ENCODE data around the gene SLC9C2.
"Not testable (repeated sequence)": the region's sequence is repeated elsewhere in the genome, so short reads cannot be mapped to it uniquely, and the experiment has no call there.

The SLC9C2 gene

GRCh38 chr1:173527151-173527826 lies 75.6 kb downstream of the SLC9C2 start:
- DNase-seq (ENCODE audit: low read depth in 2 of 2, low spot score in 1 of 2), result no peak

GRCh38 chr1:173525926-173526325 lies 76.9 kb downstream of the SLC9C2 start:
- no peak for DNase-seq (ENCODE audit: low read depth in 2 of 2, low spot score in 1 of 2)

- no peak for DNase-seq (ENCODE audit: low read depth in 2 of 2, low spot score in 1 of 2)
Measured at GRCh38 chr1:173523329-173523728, 79.5 kb downstream of the SLC9C2 start.

- no peak for DNase-seq (ENCODE audit: low read depth in 2 of 2, low spot score in 1 of 2)
Measured at GRCh38 chr1:173520799-173521198, 82.1 kb downstream of the SLC9C2 start.

- DNase-seq (ENCODE audit: low read depth in 2 of 2, low spot score in 1 of 2), result not testable (repeated sequence)
Measured at GRCh38 chr1:173514503-173514902, 88.4 kb downstream of the SLC9C2 start.

GRCh38 chr1:173509797-173510196 lies 93.1 kb downstream of the SLC9C2 start:
- no peak for DNase-seq (ENCODE audit: low read depth in 2 of 2, low spot score in 1 of 2)

GRCh38 chr1:173508541-173508940 lies 94.3 kb downstream of the SLC9C2 start:
- DNase-seq (ENCODE audit: low read depth in 2 of 2, low spot score in 1 of 2), result no peak

DNA sequence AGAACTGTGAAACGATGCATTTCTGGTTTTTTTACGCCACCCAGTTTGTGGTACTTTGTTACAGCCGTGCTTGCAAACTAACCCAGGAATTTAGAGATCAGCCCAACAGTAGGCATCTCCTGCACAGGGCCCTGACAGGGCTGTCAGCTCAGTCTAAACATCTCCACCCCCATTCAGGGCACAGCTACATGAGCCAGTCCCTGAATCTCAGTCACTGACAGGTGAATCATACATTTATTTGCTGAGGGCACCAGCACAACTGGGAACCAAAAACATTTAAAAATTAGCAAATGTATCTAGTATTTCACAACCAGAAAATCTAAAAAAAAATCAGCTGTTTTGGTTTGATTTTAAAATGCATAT lies 95.0 kb downstream of the SLC9C2 start:
- DNase-seq (ENCODE audit: low read depth in 2 of 2, low spot score in 1 of 2), result no peak

- no peak for DNase-seq (ENCODE audit: low read depth in 2 of 2, low spot score in 1 of 2)
Measured at GRCh38 chr1:173507205-173507846, 95.5 kb downstream of the SLC9C2 start.

DNA sequence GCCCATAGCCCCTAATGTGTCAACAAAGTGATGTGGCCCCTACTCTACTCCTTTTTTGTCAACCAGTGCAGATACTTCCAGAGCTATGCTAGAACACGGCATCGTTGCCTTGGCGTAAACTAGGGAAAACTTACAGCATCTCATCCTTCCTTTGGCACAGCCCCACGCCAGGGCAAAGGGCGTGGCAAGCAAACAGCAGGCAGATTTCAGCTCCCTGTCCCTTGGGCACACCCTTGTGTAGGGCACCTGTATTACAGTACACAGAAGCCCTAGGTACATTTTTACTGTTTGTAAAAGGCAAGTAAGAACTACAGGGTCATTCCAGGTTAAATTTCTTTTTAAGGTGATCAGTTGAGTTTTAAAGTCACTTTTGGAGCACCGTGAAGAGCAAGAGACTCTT lies 96.4 kb downstream of the SLC9C2 start:
- DNase-seq (ENCODE audit: low read depth in 2 of 2, low spot score in 1 of 2), result no peak

DNA sequence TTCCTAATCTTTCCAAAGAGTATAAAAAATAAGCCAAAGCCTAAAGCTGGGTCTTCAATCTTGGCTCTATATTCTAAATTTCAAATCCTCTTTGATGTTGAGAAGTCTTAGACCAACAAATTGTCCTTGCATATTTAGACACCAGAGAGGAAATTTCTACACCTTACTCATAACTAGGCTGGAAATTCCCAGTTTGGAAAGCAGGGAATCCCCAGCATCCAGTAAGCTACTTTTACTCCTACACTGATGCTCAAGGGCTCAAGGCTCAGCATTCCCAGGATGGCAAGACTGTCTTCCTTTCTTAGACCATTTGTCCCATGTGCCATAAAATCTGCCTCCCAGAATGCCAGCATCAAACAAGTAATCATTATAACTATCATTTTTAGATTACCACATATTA lies 97.5 kb downstream of the SLC9C2 start:
- DNase-seq (ENCODE audit: low read depth in 2 of 2, low spot score in 1 of 2), result no peak

DNA sequence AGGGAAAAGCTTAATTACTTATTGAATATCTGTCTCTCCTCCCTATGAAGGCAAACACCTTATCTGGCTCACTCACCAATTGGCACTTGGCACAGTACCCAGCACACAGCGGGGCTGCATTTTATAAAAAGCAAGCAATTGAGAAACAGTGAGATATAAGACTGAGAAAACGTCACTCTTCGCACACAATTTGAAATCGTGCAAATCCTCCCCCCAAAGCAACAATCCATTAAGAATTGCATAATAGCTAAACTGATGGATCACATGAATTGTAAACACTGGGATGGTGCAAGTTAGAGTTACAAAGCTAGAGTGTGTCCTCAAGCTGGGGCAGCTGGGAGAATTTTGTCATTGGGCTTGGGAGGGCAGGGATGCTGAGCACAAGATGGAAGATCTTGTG lies 98.6 kb downstream of the SLC9C2 start:
- no peak for DNase-seq (ENCODE audit: low read depth in 2 of 2, low spot score in 1 of 2)

GRCh38 chr1:173503391-173503790 lies 99.5 kb downstream of the SLC9C2 start:
- DNase-seq (ENCODE audit: low read depth in 2 of 2, low spot score in 1 of 2), result no peak

GRCh38 chr1:173502104-173502503 lies 100.8 kb downstream of the SLC9C2 start:
- DNase-seq (ENCODE audit: low read depth in 2 of 2, low spot score in 1 of 2), result no peak

GRCh38 chr1:173499729-173500128 lies 103.1 kb downstream of the SLC9C2 start:
- DNase-seq (ENCODE audit: low read depth in 2 of 2, low spot score in 1 of 2), result no peak

GRCh38 chr1:173496757-173497320 lies 106.0 kb downstream of the SLC9C2 start:
- DNase-seq (ENCODE audit: low read depth in 2 of 2, low spot score in 1 of 2), result no peak

- DNase-seq (ENCODE audit: low read depth in 2 of 2, low spot score in 1 of 2), result no peak
Measured at GRCh38 chr1:173495609-173496267, 107.1 kb downstream of the SLC9C2 start.

- DNase-seq (ENCODE audit: low read depth in 2 of 2, low spot score in 1 of 2), result not testable (repeated sequence)
Measured at GRCh38 chr1:173493125-173493524, 109.7 kb downstream of the SLC9C2 start.

GRCh38 chr1:173491508-173491907 lies 111.4 kb downstream of the SLC9C2 start:
- DNase-seq (ENCODE audit: low read depth in 2 of 2, low spot score in 1 of 2), result no peak

GRCh38 chr1:173489929-173490328 lies 112.9 kb downstream of the SLC9C2 start:
- DNase-seq (ENCODE audit: low read depth in 2 of 2, low spot score in 1 of 2), result no peak

DNA sequence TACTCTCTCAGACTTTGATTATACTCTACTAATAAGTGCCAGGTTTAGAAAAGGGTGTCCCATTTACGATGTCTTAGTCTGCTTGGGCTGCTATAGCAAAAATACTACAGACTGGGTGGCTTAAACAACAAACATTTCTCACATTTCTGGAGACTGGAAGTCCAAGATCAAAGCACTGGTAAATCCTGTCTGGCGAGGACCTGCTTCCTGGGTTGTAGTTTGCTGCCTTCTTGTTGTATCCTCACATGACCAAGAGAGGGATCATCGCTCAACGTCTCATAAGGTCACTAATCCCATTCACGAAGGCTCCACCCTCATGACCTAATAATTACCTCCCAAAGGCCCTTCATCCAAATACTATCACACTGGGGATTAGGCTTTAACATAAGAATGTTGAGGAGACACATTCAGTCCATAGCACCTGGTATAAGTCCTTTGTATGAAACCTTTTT lies 113.7 kb downstream of the SLC9C2 start:
- DNase-seq (ENCODE audit: low read depth in 2 of 2, low spot score in 1 of 2), result no peak

DNA sequence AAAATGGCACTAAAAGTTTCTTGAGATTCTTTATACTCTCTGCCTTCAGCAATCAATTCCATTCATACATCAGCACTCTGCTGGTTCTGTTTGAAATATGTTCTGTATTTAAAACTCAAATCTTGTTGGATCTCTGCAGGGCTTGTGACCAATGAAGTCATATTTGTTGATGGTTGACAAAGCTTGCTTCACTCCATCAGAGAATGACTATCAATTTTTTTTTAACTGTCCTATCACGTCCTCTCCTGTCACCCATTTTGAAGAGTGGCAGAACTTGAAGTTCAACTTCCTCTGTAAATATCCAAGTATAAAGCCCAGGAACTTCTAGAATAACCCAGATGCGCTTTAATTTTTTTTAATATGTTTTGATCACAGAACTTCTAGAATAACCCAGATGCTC lies 114.9 kb downstream of the SLC9C2 start:
- DNase-seq (ENCODE audit: low read depth in 2 of 2, low spot score in 1 of 2), result no peak

Data from stimulated activated CD8-positive, alpha-beta memory T cell treated with anti-CD3 and anti-CD28 coated beads, Interleukin-4, amount 100 ng/mL, for 1 hour (primary cell).